ENCODE results near the gene VTN. TPM values are rescaled to one million over a fixed set of nuclear protein-coding genes. Genes with fewer than 3 reads are reported as not detected.
A peak's percentile ranks its signal among the peaks of the same experiment; 100 is the strongest.

VTN gene
- total and polyA plus RNA-seq, 4 donors: 0.40 to 2.5 (median 1.6) TPM

GRCh38 chr17:28404812-28405570, 34.9 kb upstream of the VTN start:
- Histone ChIP-seq H3K27me3 (ENCODE audit: control insufficient read depth in 3 of 3, insufficient read depth in 3 of 3, low read length in 2 of 3) (peaks cover 0 to 2% (median 0%) of the 10 kb centered on the region in 3 donors), H3K4me3 (peak overlapping the region; percentile 64), H3K9ac (ENCODE audit: insufficient read depth in 1 of 2, low read length in 2 of 2) (peak overlapping the region; percentile 36 to 39), H3K4me1 (ENCODE audit: control insufficient read depth in 5 of 5, insufficient read depth in 5 of 5, low read length in 5 of 5) (peaks cover 0 to 8% (median 3%) of the 10 kb centered on the region in 5 donors), H3K27ac (ENCODE audit: low read depth in 1 of 2, low read length in 1 of 2) (no peak overlapping the region), H3K9me3 (ENCODE audit: control insufficient read depth in 4 of 4, insufficient read depth in 3 of 4, low read length in 3 of 4) (peaks cover 0 to 2% (median 0%) of the 10 kb centered on the region in 4 donors), H3K36me3 (ENCODE audit: control insufficient read depth in 4 of 4, insufficient read depth in 4 of 4, low read length in 4 of 4) (peaks cover 0 to 5% (median 2%) of the 10 kb centered on the region in 4 donors)
- no peak for DNase-seq
- no peak for TF ChIP-seq CTCF (IDR thresholded peaks at IDR 0.05; ENCODE audit: control extremely low read depth, extremely low read depth)
- no peak for ATAC-seq (ENCODE audit: insufficient read depth, low FRiP score)
- WGBS, 2 donors: 65 to 81% methylated on average over 33 of the region's 33 CpGs

GRCh38 chr17:28404461-28404811, 34.3 kb upstream of the VTN start:
- DNase-seq: no peak
- WGBS, 2 donors: 92 to 97% methylated on average over 5 of the region's 5 CpGs
- H3K9me3 ChIP-seq (ENCODE audit: control insufficient read depth in 4 of 4, insufficient read depth in 3 of 4, low read length in 3 of 4): peaks cover 0 to 2% (median 0%) of the 10 kb centered on the region in 4 donors
- H3K27ac ChIP-seq (ENCODE audit: low read depth in 1 of 2, low read length in 1 of 2): no peak overlapping the region
- ATAC-seq (ENCODE audit: insufficient read depth, low FRiP score): no peak
- H3K4me3 ChIP-seq: no peak overlapping the region
- H3K4me1 ChIP-seq (ENCODE audit: control insufficient read depth in 5 of 5, insufficient read depth in 5 of 5, low read length in 5 of 5): peaks cover 0 to 8% (median 3%) of the 10 kb centered on the region in 5 donors
- H3K36me3 ChIP-seq (ENCODE audit: control insufficient read depth in 4 of 4, insufficient read depth in 4 of 4, low read length in 4 of 4): peaks cover 0 to 5% (median 2%) of the 10 kb centered on the region in 4 donors
- no peak for TF ChIP-seq CTCF (IDR thresholded peaks at IDR 0.05; ENCODE audit: control extremely low read depth, extremely low read depth)
- no peak overlapping the region for H3K9ac ChIP-seq (ENCODE audit: insufficient read depth in 1 of 2, low read length in 2 of 2)
- no peaks in the 10 kb centered on the region for H3K27me3 ChIP-seq (ENCODE audit: control insufficient read depth in 3 of 3, insufficient read depth in 3 of 3, low read length in 2 of 3)

- ATAC-seq (ENCODE audit: insufficient read depth, low FRiP score) (no peak), DNase-seq (no peak)
- peaks cover 0 to 8% (median 3%) of the 10 kb centered on the region in 5 donors for H3K4me1 ChIP-seq (ENCODE audit: control insufficient read depth in 5 of 5, insufficient read depth in 5 of 5, low read length in 5 of 5)
- no peak overlapping the region for H3K9ac ChIP-seq (ENCODE audit: insufficient read depth in 1 of 2, low read length in 2 of 2)
- peaks cover 0 to 6% (median 3%) of the 10 kb centered on the region in 4 donors for H3K36me3 ChIP-seq (ENCODE audit: control insufficient read depth in 4 of 4, insufficient read depth in 4 of 4, low read length in 4 of 4)
- H3K27me3 ChIP-seq (ENCODE audit: control insufficient read depth in 3 of 3, insufficient read depth in 3 of 3, low read length in 2 of 3): no peaks in the 10 kb centered on the region
- H3K27ac ChIP-seq (ENCODE audit: low read depth in 1 of 2, low read length in 1 of 2): no peak overlapping the region
- WGBS, 2 donors: 41 to 71% methylated on average over 2 of the region's 2 CpGs
- TF ChIP-seq CTCF (IDR thresholded peaks at IDR 0.05; ENCODE audit: control extremely low read depth, extremely low read depth): no peak
- H3K4me3 ChIP-seq: no peak overlapping the region
- H3K9me3 ChIP-seq (ENCODE audit: control insufficient read depth in 4 of 4, insufficient read depth in 3 of 4, low read length in 3 of 4): peaks cover 0 to 2% (median 0%) of the 10 kb centered on the region in 4 donors
Observed at GRCh38 chr17:28404007-28404406, 33.9 kb upstream of the VTN start.

Measured in lung (tissue), 12 donors.